Measurements from ENCODE around the gene ABCC9.

Gene ABCC9

DNA sequence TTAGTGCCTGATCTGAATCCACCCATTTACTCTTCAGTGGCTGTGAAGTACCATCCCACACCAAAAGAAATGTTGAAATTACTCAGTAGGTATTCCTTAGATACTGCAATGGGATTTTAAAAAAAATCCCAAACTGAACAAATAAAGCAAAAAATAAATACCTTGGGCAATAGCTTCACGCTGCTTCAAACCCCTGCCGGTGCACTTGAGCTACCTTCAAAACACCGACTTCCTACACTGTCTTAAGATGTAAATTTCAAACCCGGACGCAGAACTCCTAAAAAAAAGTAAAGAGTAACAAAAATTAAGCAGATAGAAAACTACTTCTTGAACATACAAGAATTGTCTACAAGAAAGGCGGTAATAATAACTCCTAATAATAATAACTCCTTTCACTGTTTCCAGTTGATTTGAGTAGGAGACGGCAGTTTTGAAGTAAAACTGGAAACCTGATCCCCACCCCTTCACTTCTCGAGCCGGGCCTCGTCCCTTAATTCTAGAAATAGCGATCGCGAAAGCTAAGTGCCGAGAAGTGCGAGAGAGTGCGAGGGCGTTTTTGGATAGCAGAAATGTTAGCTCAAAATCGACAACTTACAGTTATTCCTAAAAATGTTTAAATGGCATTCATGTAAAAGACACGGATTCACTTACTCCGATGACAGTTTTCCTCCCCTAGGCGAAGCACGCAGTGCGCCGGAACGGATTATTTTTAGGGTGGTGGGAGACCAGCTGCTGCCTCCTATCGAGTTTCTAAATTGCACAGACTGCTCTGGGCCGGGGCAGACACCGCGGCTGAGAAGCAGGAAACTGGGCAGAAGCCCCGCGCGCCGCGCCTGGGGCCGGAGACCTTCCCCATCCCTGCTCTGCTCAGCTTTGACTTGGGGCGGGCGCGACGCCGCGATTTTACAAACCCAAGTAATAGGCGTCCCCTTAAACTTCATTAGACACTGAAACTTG, at the start of gene ABCC9:
Gene ABCC9 (minus strand): TSS at position 878 of the 957 bp plus-strand sequence. CDS start 4,752 bp downstream, outside the sequence.
- DNase-seq, result peak in 25 of 51 donors; percentile 3 to 40 (median 23)

DNA sequence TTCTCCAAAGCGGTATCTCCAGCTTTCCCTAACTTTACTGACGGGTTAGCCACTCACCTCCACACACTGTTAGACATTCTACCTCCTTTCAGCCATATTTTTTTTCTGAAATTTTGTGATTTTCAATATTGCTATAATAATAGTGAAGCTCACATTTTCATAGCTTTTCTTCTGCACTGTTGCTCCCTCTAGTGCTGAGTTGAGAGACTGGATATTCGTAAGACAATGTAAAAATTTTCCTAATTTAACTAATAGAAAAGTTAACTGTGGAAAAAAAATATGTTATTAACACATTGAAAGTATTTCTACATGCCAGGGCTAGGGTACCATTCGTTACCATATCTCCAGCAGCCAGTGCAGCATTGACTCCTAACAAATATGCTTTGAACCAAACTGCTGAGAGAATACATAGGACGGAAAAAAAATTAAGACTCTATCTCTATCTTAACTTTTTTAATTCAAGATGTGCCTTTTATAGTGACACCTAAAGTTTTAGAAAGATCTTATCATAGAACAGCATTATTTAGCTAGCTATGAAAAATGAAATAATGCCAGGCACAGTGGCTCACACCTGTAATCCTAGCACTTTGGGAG, 48.7 kb upstream of the ABCC9 start:
- DNase-seq, result peak in 1 of 51 donors; percentile 3

- no peak for DNase-seq
Observed at GRCh38 chr12:21988619-21989018, 47.4 kb upstream of the ABCC9 start.

- DNase-seq, result no peak
Observed at GRCh38 chr12:21987755-21988154, 46.5 kb upstream of the ABCC9 start.

DNA sequence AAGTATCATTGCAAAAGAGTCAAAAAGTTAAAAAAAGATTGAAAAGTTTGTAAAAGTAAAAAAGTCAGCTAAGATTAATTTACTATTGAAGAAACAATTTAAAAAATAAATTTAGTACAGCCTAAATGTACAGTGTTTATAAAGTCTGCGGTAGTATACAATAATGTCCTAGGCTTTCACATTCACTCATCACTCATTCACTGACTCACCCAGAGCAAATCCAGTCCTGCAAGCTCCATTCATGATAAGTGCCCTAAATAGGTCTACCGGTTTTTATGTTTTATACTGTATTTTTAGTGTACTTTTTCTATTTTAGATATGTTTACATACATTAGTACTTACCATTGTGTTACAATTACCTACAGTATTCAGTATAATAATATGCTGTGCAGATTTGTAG, 43.9 kb upstream of the ABCC9 start:
- DNase-seq, result no peak

GRCh38 chr12:21984375-21984774, 43.1 kb upstream of the ABCC9 start:
- DNase-seq, result no peak

- no peak for DNase-seq
Observed at GRCh38 chr12:21983095-21983494, 41.9 kb upstream of the ABCC9 start.

DNA sequence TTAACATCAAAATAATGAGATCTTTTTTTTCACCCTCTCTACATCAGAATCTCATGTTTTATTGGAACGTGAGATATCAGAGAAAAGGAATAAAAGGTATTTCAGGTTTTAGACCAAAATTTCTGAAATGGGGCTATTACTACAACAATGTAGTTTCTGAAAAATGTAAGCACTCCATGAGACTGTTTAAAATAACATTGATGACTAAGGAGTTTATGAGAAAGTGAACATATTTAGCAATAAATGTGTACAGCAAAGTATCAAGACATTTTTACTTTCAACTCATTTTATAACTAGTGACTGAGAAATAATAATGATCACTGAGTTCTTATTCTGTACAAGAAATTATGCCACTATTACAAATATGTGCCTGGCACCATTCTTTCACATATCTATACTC, 39.3 kb upstream of the ABCC9 start:
- no peak for DNase-seq

- DNase-seq, result no peak
Observed at GRCh38 chr12:21975293-21975692, 34.1 kb upstream of the ABCC9 start.

DNA sequence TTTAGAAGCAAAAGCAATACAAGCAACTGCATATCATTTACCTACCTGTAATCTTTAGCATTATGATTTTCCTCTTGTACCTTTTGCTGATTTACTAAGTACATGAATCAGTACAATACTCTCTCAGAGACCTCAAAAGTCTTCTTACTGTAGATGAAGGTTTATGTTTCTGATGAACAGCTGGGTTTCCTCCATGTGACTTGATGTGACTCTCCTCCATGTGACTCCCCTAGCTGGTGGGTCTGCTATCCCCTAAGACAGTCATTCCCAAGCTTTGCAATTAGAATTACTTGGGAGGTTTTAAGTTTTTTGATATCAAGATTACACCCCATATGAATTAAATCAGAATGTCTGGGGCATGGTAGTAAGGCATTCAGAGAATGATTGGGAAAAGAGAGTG, 32.0 kb upstream of the ABCC9 start:
- no peak for DNase-seq

- no peak for DNase-seq
Observed at GRCh38 chr12:21972055-21972454, 30.8 kb upstream of the ABCC9 start.

GRCh38 chr12:21971344-21971743, 30.1 kb upstream of the ABCC9 start:
- no peak for DNase-seq

DNA sequence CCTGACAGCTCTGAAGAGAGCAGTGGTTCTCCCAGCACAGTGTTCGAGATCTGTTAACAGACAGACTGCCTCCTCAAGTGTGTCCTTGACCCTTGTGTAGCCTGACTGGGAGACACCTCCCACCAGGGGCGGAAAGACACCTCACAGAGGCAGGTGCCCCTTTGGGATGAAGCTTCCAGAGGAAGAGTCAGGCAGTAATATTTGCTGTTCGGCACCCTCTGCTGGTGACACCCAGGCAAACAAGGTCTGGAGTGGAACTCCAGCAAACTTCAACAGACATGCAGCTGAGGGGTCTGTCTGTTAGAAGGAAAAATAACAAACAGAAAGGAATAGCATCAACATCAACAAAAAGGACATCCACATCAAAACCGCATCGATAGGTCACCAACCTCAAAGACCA, 21.6 kb upstream of the ABCC9 start:
- DNase-seq, result no peak

- no peak for DNase-seq
Observed at GRCh38 chr12:21962236-21962635, 21.0 kb upstream of the ABCC9 start.

DNA sequence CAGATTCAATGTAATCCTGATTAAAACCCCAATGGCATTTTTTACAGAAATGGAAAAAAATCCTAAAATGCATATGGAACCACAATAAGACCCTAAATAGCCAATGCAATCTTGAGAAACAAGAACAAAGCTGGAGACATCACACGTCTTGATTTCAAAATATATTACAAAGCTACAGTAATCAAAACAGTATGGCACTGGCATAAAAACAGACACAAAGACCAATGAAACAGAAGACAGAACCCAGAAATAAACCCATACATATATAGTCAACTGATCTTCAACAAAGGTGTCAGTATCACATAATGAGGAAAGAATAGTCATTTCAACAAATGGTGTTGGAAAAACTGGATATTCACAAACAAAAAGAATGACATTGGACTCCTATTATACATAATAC, 9.4 kb upstream of the ABCC9 start:
- no peak for DNase-seq

GRCh38 chr12:21949036-21949435, 7.8 kb upstream of the ABCC9 start:
- DNase-seq, result no peak

GRCh38 chr12:21946983-21947382, 5.8 kb upstream of the ABCC9 start:
- no peak for DNase-seq

DNA sequence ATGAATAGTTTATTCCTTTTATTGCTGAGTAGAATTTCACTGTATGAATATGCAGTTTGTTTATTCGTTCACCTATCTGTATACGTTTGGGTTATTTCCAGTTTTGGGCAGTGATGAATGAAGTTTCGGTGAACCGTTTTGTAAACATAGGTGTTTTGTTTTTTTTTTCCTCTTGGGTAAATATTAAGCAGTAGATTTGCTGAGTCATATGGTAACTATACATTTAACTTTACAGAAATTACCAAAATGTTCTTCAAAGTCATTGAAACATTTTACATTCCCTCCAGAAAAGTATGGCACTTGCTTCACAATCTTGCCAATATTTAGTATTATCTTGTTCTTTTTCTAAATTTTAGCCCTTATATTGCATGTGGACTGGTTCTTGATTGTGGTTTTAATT, 3.8 kb upstream of the ABCC9 start:
- DNase-seq, result no peak

DNA sequence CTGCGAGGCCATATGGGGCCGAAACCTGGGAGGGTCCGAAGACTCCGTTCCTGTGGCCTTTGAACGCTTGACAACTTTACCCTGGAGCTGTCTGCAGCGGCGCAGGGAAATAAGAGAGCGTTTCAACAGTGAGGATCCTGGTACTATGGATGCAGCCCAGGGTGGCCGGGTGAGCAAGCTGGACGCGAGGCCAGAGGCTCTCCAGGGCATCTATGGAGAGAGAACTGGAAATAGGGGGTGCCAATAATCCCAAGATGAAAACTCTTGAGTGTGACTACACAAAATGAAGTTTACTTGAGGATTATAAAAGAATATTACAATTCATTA, 1.1 kb upstream of the ABCC9 start:
- no peak for DNase-seq

DNA sequence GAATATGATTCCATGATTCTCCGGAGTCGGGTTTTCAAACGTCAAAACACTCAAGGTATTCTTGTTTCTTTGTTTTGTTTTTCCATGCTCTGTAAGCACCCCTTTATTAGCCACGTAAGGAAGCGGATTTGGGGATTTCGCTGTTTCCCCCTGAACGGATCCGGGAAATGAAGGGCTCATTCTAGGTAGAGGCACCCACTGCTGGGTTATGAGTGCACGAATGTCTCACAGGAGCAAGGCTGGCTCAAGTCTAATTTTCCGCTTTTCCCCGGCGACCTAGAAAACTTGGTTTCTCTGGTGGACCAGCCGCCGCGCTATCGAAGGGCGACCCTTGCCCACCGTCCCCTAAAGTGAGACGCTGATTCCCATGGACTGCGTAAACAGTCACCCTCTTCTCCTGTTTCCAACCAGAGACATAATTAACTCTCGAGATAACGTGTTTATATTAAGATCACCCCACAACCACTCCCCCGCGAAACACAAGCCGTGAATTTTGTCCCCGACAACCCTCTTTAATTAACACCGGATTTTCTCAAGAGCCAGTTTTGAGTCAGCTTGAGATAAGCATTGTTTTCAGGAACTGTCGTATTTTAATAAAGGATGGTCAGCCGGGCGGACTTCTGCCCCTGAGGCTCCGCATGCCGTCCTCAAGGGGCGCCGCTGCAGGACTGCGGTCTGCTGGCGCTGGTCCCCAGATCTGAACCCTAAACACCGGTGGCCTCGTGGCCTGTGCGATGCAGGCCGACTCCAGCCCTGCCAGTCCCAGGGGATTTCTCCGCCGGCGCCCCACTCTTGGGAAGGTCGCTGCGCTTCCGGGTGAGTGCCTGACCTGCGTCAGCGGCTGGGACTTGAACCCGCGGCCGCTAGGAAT, 515 bp upstream of the ABCC9 start:
- DNase-seq, result peak in 18 of 51 donors; percentile 2 to 31 (median 6)

GRCh38 chr12:21939435-21939834, 1.8 kb downstream of the ABCC9 start:
- peak in 1 of 51 donors; percentile 1 for DNase-seq

- DNase-seq, result no peak
Observed at GRCh38 chr12:21938879-21939278, 2.3 kb downstream of the ABCC9 start.

Data from hypothalamus (tissue), 51 donors.